HG02678 (cell line): ENCODE measurements around the gene SEMA3E.
"Not testable (repeated sequence)": the region's sequence is repeated elsewhere in the genome, so short reads cannot be mapped to it uniquely, and the experiment has no call there.

Source experiments
- ATAC-seq: cut with Tn5 transposase; IDR thresholded peaks from one replicate; pipeline ENCODE4 v1.9.1; 2021; ENCODE audit warnings: mild to moderate bottlenecking, moderate library complexity; ENCODE audit not compliant: unreplicated experiment

The SEMA3E gene

GRCh38 chr7:83457022-83457892 lies 191.7 kb downstream of the SEMA3E start:
- ATAC-seq: no peak

- ATAC-seq: no peak
Observed at GRCh38 chr7:83456413-83456812, 192.5 kb downstream of the SEMA3E start.

GRCh38 chr7:83455612-83456011 lies 193.3 kb downstream of the SEMA3E start:
- no peak for ATAC-seq

- ATAC-seq: no peak
Observed at GRCh38 chr7:83452256-83452655, 196.7 kb downstream of the SEMA3E start.

GRCh38 chr7:83451501-83452045 lies 197.4 kb downstream of the SEMA3E start:
- ATAC-seq: no peak

GRCh38 chr7:83449781-83450180 lies 199.2 kb downstream of the SEMA3E start:
- no peak for ATAC-seq

GRCh38 chr7:83447681-83448080 lies 201.3 kb downstream of the SEMA3E start:
- no peak for ATAC-seq

- no peak for ATAC-seq
Observed at GRCh38 chr7:83446102-83446669, 202.8 kb downstream of the SEMA3E start.

- ATAC-seq: no peak
Observed at GRCh38 chr7:83442911-83443310, 206.0 kb downstream of the SEMA3E start.

- ATAC-seq: no peak
Observed at GRCh38 chr7:83439026-83439425, 209.9 kb downstream of the SEMA3E start.

GRCh38 chr7:83430289-83430688 lies 218.7 kb downstream of the SEMA3E start:
- ATAC-seq: not testable (repeated sequence)

- ATAC-seq: no peak
Observed at GRCh38 chr7:83429493-83429892, 219.4 kb downstream of the SEMA3E start.

- no peak for ATAC-seq
Observed at GRCh38 chr7:83427884-83428283, 221.1 kb downstream of the SEMA3E start.

GRCh38 chr7:83426325-83426724 lies 222.6 kb downstream of the SEMA3E start:
- no peak for ATAC-seq

GRCh38 chr7:83419013-83419412 lies 229.9 kb downstream of the SEMA3E start:
- ATAC-seq: no peak

GRCh38 chr7:83415840-83416239 lies 233.1 kb downstream of the SEMA3E start:
- ATAC-seq: no peak

GRCh38 chr7:83414947-83415346 lies 234.0 kb downstream of the SEMA3E start:
- no peak for ATAC-seq

GRCh38 chr7:83413831-83414230 lies 235.1 kb downstream of the SEMA3E start:
- ATAC-seq: no peak

- ATAC-seq: no peak
Observed at GRCh38 chr7:83413424-83413823, 235.5 kb downstream of the SEMA3E start.

GRCh38 chr7:83410989-83411591 lies 237.8 kb downstream of the SEMA3E start:
- ATAC-seq: no peak

GRCh38 chr7:83394776-83395175 lies 254.2 kb downstream of the SEMA3E start:
- no peak for ATAC-seq

GRCh38 chr7:83388436-83388835 lies 260.5 kb downstream of the SEMA3E start:
- ATAC-seq: no peak
